Astrocyte of the cerebellum (primary cell): ENCODE measurements around the gene PRDM16.

Source experiments
- DNase-seq: peaks from one replicate; pipeline ENCODE4 v3.0.0-alpha.2; 2011; ENCODE audit warnings: low read depth
- H3K4me3 ChIP-seq: 2 replicates; pipeline ENCODE4 v1.5.1; 2011; ENCODE audit warnings: mild to moderate bottlenecking, low read depth, low read length, moderate library complexity
- in situ Hi-C: cut with HindIII; loops from 2 replicates; pipeline ENCODE4 v1.10.0; 2017; ENCODE audit warnings: low sequenced_read_pairs
- TF ChIP-seq, protein P1 (sequence below): IDR thresholded peaks from 2 replicates; pipeline ENCODE4 v1.5.1; 2012; ENCODE audit warnings: low read length, low read depth, moderate library complexity, mild to moderate bottlenecking; ENCODE audit errors: missing control alignments

PRDM16 gene

DNA sequence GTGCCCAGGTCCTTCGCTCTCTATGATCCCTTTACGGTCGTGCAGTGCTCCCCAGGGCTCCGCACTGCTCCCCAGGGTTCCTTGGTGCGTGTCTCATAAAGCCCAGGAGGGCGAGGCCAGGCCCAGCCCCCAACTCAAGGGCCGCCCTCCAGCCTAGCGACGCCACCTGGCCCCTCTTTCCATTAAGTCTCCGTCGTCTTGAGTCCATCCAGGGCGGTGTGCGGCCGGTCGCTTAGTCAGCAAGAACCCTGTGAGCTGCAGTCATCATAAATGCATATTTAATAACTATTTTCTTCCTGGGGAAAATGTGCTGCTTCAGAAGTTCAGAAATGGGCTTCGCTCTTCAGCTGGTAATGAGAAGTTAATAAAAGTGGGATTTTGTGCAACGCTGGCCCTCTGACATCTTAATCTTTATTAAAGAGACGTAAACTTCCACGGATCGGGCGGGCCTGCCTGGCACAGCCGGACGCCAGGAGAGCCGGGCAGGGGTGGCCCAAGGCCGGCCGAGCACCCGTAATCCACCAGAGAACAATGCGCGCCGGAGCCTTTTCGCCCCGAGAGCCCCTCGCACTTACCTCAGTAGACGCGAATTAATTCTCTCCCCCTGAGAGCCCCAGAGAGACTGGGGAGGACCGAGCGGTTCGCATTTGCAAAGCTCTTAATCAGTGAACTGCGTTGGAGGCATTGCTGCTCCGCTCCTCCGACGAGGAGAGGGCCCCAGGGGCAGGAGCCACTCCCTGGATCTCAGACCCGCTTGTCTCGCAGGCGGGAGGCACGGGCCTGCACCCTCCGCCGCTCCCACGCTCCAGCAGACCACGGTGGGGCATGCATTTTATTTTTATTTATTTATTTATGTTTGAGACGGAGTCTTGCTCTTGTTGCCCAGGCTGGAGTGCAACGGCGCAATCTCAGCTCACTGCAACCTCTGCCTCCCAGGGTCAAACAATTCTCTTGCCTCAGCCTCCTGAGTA is 197.1 kb downstream of the PRDM16 start:
- no peak overlapping the region for H3K4me3 ChIP-seq
- DNase-seq = no peak
- TF ChIP-seq, protein P1, sequence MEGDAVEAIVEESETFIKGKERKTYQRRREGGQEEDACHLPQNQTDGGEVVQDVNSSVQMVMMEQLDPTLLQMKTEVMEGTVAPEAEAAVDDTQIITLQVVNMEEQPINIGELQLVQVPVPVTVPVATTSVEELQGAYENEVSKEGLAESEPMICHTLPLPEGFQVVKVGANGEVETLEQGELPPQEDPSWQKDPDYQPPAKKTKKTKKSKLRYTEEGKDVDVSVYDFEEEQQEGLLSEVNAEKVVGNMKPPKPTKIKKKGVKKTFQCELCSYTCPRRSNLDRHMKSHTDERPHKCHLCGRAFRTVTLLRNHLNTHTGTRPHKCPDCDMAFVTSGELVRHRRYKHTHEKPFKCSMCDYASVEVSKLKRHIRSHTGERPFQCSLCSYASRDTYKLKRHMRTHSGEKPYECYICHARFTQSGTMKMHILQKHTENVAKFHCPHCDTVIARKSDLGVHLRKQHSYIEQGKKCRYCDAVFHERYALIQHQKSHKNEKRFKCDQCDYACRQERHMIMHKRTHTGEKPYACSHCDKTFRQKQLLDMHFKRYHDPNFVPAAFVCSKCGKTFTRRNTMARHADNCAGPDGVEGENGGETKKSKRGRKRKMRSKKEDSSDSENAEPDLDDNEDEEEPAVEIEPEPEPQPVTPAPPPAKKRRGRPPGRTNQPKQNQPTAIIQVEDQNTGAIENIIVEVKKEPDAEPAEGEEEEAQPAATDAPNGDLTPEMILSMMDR = no peak
- in situ Hi-C loops = no loop called here

DNA sequence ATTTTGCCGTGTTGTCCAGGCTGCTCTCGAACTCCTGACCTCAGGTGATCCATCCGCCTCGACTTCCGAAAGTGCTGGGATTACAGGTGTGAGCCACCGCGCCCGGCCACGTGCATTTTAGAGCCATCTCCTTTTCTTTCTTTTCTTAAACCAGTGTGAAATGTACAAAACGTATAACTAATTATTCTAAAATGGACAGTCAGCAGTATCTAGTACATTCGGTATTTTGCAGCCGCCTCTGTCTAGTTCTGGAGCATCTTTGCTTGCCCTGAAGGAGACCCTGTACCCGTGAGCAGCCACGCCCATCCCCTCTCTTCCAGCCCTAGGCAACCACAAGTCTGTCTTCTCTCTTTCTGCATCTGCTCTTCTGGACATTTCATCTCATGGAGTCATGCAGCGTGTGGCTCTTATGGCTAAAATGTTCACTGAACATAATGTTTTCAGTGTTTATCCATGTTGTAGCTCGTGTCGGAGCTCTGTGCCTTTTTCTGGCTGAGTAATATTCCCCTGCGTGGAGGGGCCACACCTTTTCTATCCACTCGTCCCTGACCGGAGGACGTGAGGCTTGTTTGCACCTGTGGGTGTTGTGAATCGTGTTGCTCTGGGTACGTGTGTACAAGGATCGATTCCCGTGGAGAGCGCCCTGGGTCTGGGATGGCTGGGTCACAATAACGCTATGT is 198.0 kb downstream of the PRDM16 start:
- in situ Hi-C loops = no loop called here
- H3K4me3 ChIP-seq = no peak overlapping the region
- TF ChIP-seq, protein P1 = no peak
- DNase-seq = no peak

DNA sequence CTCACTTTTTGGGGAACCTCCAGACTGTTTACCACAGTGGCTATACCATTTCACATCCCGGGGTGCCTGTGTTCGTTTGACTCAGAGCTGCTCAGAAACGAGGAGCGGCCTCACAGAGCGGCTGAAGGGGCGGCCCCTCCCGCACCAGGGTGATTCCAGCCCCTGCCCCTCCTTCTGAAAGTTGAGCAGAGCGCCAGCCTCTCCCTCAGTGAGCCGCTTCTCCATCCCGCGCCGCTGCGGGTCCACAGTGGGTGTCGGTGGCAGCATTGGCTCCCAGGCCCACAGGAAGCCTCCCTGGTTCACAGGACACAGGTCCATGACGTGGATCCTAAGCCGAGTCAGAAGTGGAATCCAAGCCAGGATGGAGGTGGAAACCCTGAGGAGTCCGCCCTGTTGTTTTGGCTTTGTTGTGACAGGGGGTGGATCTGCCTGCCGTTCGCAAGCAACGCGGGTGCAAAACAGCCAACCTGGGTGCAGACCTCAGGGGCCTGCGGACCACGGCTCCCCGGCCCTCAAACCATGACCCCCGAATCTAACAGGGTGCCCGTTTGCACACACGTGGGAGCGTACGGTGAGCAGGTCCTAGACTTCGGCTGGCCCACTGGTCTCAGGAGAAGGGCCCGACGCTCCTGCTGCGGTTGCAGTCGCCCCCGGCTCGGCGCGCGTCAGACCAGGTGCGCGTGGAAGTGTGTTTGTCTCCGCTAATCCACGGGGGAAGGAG is 198.7 kb downstream of the PRDM16 start:
- no peak for DNase-seq
- TF ChIP-seq, protein P1 = no peak
- in situ Hi-C loops = no loop called here
- H3K4me3 ChIP-seq = no peak overlapping the region

DNA sequence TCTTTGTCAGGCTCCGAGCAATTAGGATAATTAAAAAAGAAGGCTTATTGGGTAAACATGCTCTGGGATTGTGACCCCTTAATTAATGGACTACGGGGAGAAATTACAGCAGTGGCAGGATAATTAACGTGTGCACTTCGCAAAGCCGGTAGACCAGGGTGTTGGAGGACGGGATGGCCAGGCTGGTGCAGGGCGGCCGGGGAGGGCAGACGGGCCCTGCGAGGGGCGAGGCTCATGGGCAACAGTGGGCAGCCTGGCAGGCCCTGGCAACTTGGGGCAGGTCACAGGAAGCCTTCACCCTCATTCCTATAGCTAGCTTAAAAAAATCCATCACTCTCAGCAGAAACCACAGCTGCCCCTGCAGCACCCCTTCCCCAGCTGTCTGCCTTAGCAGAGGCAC is 199.3 kb downstream of the PRDM16 start:
- TF ChIP-seq, protein P1 = no peak
- in situ Hi-C loops = no loop called here
- no peak for DNase-seq
- H3K4me3 ChIP-seq = no peak overlapping the region

DNA sequence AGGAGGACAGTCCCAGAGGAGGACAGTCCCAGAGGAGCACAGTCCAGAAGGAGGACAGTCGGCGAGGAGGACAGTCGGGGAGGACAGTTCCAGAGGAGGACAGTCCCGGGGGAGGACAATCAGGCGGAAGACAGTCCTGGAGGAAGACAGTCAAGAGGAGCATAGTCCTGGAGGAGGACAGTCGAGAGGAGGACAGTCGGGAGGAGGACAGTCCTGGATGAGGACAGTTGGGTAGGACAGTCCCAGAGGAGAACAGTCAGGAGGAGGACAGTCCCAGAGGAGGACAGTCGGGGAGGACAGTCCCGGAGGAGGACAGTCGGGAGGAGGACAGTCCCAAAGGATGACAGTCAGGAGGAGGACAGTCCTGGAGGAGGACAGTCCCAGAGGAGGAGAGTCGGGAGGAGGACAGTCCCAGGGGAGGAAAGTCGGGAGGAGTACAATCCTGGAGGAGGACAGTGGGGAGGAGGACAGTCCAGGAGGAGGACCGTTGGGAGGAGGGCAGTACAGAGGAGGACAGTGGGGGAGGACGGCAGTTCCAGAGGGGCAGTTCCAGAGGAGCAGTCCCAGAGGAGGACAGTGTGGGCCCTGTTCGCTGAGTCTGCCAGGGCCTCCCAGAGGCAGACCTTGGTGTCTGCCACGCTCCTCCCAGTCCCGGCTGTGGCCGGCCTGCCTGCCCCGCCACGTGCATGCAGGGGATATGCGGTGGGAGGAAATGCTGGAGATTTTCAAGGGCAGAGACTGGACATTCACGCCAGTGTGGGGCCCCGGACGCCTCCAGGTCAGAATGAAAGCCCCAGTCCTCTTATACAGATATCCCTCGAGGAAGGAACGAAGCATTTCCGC is 201.6 kb downstream of the PRDM16 start:
- H3K4me3 ChIP-seq = no peak overlapping the region
- no peak for DNase-seq
- in situ Hi-C loops = no loop called here
- TF ChIP-seq, protein P1 = no peak
